WTC11 (cell line): Measurements from ENCODE around the gene CCDC112.

ENCODE experiments used
- ETV6 ChIP-seq: sonication (generic); formaldehyde crosslinking; IDR thresholded peaks from 2 replicates; pipeline ENCODE4 v1.8.1; 2022; ENCODE audit warnings: mild to moderate bottlenecking, missing genetic modification reagents
- NR1H2 ChIP-seq: sonication (generic); formaldehyde crosslinking; IDR thresholded peaks from 2 replicates; pipeline ENCODE4 v1.9.0; 2021; ENCODE audit warnings: mild to moderate bottlenecking, moderate library complexity, missing genetic modification reagents
- TF ChIP-seq, protein P1 (sequence below): fragments of 200-600 bp; IDR thresholded peaks from 2 replicates; pipeline ENCODE4 v1.8.0; 2022; ENCODE audit warnings: antibody characterized with exemption
- TF ChIP-seq, protein P2 (sequence below): sonication (generic); formaldehyde crosslinking; IDR thresholded peaks from 2 replicates; pipeline ENCODE4 v1.8.1; 2023; ENCODE audit warnings: mild to moderate bottlenecking, missing genetic modification reagents, moderate library complexity

DNA sequence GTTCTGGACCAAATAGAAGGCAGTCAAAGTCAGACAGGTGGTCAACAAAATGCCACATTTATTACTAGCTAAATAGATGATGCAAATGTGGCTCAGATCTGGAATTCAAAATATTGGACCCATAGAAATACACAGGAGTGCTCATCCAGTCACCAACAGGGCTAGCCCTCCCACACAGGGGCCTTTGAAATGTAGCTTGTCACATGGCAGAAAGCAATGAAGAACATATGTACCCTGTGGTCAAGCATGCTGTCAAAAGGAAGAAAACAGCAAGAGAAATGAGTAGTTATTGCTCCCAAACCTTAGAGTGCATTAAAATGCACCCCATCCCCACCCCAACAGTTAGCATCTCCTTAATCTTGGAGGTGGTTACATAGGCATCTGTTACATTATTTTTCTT is 20.9 kb upstream of the CCDC112 start:
- TF ChIP-seq, protein P1, sequence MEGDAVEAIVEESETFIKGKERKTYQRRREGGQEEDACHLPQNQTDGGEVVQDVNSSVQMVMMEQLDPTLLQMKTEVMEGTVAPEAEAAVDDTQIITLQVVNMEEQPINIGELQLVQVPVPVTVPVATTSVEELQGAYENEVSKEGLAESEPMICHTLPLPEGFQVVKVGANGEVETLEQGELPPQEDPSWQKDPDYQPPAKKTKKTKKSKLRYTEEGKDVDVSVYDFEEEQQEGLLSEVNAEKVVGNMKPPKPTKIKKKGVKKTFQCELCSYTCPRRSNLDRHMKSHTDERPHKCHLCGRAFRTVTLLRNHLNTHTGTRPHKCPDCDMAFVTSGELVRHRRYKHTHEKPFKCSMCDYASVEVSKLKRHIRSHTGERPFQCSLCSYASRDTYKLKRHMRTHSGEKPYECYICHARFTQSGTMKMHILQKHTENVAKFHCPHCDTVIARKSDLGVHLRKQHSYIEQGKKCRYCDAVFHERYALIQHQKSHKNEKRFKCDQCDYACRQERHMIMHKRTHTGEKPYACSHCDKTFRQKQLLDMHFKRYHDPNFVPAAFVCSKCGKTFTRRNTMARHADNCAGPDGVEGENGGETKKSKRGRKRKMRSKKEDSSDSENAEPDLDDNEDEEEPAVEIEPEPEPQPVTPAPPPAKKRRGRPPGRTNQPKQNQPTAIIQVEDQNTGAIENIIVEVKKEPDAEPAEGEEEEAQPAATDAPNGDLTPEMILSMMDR, result no peak
- TF ChIP-seq ETV6, result no peak
- no peak for TF ChIP-seq NR1H2 (CRISPR knock-in tag)
- TF ChIP-seq, protein P2, sequence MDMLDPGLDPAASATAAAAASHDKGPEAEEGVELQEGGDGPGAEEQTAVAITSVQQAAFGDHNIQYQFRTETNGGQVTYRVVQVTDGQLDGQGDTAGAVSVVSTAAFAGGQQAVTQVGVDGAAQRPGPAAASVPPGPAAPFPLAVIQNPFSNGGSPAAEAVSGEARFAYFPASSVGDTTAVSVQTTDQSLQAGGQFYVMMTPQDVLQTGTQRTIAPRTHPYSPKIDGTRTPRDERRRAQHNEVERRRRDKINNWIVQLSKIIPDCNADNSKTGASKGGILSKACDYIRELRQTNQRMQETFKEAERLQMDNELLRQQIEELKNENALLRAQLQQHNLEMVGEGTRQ (CRISPR knock-in tag), result no peak
